Stimulated activated CD8-positive, alpha-beta memory T cell treated with anti-CD3 and anti-CD28 coated beads, Interleukin-2, amount 100 ng/mL, for 1 hour (primary cell): ENCODE measurements around the gene CYP4F3.
"Not testable (repeated sequence)": the region's sequence is repeated elsewhere in the genome, so short reads cannot be mapped to it uniquely, and the experiment has no call there.

ENCODE experiments used
- DNase-seq, 2 donors: peaks; one replicate each; pipeline ENCODE4 v3.0.0-alpha.2; 2020; ENCODE audit warnings: low read depth in 2 of 2

Gene CYP4F3

DNA sequence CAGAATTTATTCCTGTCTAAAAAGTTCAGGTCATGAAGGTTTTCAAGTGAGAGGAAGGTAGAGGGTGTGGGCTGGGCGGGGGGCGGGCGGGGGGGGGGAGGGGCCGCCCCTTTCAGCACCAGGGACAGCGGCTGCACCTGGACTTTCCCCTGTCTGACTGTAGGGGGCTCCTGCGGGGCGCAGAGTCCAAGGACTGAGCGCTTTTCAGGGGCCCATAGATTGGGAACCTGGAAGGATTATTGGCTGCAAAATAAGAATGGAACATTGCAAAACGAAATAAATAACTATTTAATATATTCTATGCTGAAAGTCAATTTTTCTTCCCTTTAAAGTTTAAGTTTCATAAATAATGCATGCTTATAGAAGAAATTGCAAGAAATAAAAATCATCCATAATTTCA, 8.9 kb upstream of the CYP4F3 start:
- DNase-seq = no peak

- DNase-seq = no peak
These were observed 7.4 kb upstream of the CYP4F3 start for GRCh38 chr19:15633082-15633835.

- no peak for DNase-seq
These were observed 6.6 kb upstream of the CYP4F3 start for GRCh38 chr19:15634105-15634504.

DNA sequence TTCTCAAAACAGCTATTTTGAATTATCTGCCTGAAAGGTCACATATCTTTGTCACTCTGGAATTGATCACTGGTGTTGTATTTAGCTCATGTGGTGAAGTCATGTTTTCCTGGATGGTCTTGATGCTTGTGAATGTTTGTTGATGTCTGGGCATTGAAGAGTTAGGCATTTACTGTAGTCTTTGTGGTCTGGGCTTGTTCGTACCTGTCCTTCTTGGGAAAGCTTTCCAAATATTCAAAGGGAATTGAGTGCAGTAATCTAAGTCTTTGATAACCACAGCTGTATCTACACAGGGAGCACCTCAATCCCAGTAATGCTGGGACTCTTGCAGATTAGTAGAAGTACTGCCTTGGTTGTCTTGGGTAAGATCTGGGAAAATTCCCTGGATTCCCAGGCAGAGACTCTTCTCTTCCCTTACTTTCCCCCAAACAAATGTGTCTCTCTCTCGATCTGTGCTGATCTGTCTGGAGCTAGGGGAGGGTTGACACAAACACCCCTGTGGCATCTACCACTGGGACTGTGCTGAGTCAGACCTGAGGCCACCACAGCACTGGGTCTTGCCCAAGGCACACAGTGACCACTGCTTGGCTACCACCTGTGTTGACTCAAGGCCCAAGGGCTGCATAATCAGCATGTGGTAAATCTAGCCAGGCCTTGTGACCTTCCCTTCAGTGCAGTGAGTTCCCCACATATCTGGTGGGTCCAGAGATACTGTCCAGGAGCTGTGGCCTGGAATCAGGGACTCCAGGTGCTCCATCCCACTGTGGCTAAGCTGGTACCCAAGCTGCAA, 5.5 kb upstream of the CYP4F3 start:
- no peak for DNase-seq

DNA sequence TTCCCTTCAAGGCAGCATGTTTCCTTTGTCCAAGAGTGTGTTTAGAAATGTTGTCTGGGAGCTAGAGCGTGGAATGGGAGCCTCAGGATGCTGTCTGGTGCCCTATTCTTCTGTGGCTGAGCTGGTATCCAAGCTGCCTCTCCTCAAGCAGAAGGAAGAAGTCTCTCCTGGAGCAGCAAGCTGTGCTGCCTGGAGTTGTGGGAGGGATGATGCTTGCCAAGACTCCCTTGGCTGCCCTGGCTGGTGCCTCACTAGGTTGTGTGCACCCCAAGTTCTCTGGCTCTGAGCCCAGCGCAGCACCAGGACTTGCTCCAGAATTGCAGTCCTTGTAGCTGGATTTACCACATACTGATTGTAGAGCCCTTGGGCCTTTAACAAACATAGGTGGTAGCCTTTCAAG, 4.7 kb upstream of the CYP4F3 start:
- DNase-seq = no peak

DNA sequence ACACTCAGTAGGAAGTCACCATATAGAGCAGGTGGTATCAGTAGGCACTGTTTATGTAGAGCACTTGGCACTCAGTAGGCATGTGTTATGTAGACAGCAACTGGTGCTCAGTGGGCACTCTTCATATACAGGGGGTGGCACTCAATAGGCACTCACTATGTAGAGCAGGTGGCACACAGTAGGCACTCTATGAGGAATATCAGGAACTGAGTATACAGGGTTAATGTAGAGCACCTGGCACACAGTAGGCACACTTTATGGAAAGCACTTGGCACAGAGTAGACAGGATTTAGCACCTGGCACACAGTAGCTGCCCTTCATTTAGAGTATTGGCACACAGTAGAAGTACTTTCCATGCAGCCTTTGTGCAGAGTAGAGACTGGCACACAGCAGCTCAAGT, 1.1 kb upstream of the CYP4F3 start:
- no peak for DNase-seq

DNA sequence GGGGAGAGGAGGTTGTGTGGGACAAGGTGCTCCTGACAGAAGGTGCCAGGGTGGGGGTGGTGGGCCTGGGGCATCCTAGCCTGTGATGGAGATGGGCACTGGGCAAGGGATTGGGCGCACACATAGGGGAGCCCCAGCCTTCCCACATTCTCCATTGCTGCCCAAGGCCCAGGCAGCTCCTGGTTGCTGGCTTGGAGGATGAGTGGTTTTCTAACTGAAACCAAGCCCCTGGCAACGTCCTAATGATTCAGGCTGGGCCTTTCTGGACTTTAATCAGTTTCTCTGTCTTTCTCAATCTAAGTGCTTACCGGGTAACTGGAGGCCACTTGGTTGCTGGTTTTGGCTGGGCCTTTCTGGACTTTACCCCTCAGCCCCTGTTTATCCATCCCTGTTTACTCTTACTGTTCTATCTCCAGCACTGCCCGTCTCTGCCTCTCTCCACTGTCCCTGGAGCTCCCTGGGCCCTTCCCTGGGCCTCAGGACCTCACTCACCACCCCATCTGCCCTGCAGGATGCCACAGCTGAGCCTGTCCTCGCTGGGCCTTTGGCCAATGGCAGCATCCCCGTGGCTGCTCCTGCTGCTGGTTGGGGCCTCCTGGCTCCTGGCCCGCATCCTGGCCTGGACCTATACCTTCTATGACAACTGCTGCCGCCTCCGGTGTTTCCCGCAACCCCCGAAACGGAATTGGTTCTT, 354 bp downstream of the CYP4F3 start:
- DNase-seq = no peak

DNA sequence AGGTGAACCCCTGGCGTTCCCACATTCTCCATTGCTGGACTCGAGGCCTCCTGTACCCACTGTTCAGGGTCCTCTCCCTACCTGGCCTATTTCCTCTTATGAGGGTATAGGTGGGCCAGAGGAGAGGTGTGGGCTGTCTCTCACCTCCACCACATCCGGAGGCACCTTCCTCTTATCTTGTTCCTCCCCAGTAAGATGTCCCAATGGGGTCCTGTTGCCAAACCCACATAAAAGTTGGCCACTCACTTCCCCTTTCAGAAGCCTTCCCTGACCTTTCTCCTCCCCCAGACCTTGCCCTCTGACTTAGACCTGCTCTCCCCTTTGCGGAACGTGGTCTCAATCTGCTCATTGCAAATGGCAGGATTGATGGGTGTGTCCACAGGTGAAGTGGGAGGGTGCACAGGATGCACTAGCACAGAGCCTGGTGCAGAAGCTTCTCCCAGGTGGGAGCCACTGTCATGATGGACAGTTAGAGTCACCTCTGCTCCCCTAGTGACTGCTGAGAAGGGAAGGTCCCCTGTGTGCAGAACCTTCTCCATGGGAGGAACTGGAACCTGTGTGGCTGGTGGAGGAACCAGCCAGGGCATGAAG, 1.3 kb downstream of the CYP4F3 start:
- DNase-seq = no peak

GRCh38 chr19:15642807-15643206, 2.1 kb downstream of the CYP4F3 start:
- no peak for DNase-seq

- DNase-seq = no peak
These were observed 2.7 kb downstream of the CYP4F3 start for GRCh38 chr19:15643387-15643786.

- no peak for DNase-seq
These were observed 3.5 kb downstream of the CYP4F3 start for GRCh38 chr19:15644066-15644741.

GRCh38 chr19:15644816-15645215, 4.1 kb downstream of the CYP4F3 start:
- no peak for DNase-seq

- no peak for DNase-seq
These were observed 8.8 kb downstream of the CYP4F3 start for GRCh38 chr19:15649526-15649925.

DNA sequence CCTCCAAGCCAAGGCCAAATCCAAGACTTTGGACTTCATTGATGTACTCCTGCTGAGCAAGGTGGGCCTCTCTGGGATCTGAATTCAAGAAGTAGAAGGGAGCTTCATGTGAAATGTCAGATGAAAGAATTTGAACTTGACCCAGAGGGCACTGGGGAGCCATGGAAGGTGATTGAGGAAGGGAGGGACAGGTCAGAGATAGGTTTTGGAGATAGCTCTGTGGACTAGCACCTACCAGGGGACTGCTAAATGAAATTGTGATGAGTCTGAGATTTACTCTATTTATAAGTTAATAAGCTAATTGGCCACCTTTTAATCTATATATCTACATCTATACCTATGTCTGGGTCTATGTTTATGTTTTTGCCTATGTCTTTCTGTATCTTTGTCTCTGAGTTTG, 9.4 kb downstream of the CYP4F3 start:
- not testable (repeated sequence) for DNase-seq

DNA sequence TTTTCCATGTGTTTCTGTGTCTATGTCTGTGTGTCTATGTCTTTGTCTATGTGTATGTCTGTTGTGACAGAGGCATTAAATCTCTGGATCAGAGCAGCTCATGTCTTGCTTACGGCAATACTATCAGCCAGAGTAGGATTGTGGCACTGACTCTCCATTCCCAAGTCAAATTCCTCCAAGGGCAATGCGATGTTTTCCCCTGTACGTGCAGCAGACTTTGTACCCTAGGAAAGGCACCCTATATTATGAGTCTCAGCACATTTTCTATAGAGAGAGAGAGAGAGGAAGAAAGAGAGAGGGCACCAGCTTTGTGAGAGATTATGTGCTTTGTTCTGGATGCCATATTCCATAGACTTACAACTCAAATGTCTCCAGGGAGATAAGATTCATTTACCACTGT, 11.1 kb downstream of the CYP4F3 start:
- no peak for DNase-seq

- no peak for DNase-seq
These were observed 12.0 kb downstream of the CYP4F3 start for GRCh38 chr19:15652559-15653278.

- no peak for DNase-seq
These were observed 15.8 kb downstream of the CYP4F3 start for GRCh38 chr19:15656467-15656866.

DNA sequence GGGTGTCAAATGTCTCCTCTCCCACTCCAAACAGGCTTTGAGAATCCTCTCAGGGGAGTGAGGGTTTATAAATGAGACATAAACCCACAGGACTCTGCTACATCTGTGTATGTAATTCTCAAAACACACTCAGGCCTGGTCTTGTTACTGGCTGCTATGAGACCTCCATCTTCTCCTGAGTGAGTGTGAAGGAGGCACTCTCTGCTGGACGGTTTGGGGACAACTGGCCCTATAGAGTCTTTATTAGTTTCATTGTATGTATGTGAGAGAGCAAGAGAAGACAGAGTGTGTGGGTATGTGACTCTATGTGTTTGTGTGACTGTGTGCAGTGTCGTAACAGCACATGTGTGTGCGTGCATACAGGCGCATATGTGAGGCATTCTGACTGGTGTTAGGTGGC, 22.6 kb downstream of the CYP4F3 start:
- DNase-seq = no peak

DNA sequence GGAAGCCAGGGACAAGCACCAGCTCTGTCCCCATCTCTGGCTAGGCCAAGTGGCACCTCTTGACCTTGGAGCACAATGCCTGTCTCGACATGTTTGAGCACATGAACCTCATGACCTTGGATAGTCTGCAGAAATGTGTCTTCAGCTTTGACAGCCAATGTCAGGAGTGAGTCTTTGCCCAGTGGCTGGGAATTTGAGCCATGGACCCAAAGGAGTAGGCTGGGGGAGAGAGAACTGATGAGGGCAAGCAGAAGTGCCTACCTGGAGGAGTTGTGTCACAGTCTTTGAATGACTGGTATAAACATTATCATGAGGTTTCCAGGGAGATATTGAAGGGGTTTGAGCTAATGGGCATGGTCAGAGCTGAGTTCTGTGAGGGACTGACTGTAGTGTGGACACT, 25.5 kb downstream of the CYP4F3 start:
- no peak for DNase-seq

DNA sequence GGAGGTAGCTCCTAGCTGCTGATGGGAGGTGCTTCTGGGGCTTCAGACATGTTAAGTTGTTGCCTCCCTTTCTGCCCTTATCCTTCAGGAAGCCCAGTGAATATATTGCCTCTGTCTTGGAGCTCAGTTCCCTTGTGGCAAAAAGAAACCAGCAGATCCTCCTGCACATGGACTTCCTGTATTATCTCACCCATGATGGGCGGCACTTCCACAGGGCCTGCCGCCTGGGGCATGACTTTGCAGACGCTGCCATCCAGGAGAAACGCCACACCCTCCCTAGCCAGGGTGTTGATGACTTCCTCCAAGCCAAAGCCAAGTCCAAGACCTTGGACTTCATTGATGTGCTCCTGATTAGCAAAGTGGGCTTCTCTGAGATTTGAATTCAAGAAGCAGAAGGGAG, 26.2 kb downstream of the CYP4F3 start:
- DNase-seq = no peak

- no peak for DNase-seq
These were observed 28.7 kb downstream of the CYP4F3 start for GRCh38 chr19:15669440-15669839.
